ENCODE measurements around the gene CWH43.
"Not testable (repeated sequence)": the region's sequence is repeated elsewhere in the genome, so short reads cannot be mapped to it uniquely, and the experiment has no call there.

GRCh38 chr4:49098034-49098759 is 112.1 kb downstream of the CWH43 start:
- TF ChIP-seq CTCF, MAX, MYC (IDR thresholded peaks at IDR 0.05; ENCODE audit: low read depth, low read length): not testable (repeated sequence)

All from NB4 (cell line).